BE2C (cell line): ENCODE data around the gene ADAT1.

Experiments used
- DNase-seq: peaks from one replicate; pipeline ENCODE4 v3.0.0-alpha.2; 2020
- H3K27me3 ChIP-seq: fragments of 250-450 bp; sonication (Bioruptor Pico); 2 replicates; pipeline ENCODE4 v1.5.1; 2020; ENCODE audit warnings: mild to moderate bottlenecking
- H3K36me3 ChIP-seq: fragments of 250-450 bp; sonication (Bioruptor Pico); 2 replicates; pipeline ENCODE4 v1.5.1; 2020; ENCODE audit warnings: mild to moderate bottlenecking
- H3K4me1 ChIP-seq: fragments of 250-450 bp; sonication (Bioruptor Pico); 2 replicates; pipeline ENCODE4 v1.5.1; 2020
- H3K4me3 ChIP-seq: 2 replicates; pipeline ENCODE4 v1.5.1; 2011; ENCODE audit warnings: low read depth, low read length
- H3K9me3 ChIP-seq: fragments of 250-450 bp; sonication (Bioruptor Pico); 2 replicates; pipeline ENCODE4 v1.5.1; 2020
- TF ChIP-seq, protein P1 (sequence below): IDR thresholded peaks from 2 replicates; pipeline ENCODE4 v1.5.1; 2012; ENCODE audit warnings: mild to moderate bottlenecking, low read depth, low read length

The ADAT1 gene

DNA sequence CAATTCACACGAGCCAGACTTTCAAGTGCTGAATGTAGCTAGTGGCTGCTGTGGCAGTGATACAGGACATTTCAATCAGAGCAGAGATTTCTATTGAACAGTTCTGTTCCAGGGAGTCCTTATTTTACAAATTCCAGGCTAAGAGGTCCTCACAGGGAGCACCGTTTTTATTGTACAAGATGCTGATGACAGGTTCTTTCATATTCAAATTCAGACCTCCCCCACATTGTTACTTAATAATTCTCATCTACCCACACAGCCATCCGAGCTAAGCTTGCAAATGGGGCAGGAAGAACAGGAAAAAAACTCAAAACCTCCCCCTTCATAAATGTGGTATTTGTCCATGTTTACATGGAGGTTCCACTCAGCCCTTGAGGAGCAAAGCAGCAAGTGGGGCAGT, 47.1 kb downstream of the ADAT1 start:
- H3K27me3 ChIP-seq = no peaks in the 10 kb centered on the region
- no peaks in the 10 kb centered on the region for H3K4me1 ChIP-seq
- H3K36me3 ChIP-seq = peaks cover 63% of the 10 kb centered on the region
- no peaks in the 10 kb centered on the region for H3K9me3 ChIP-seq
- no peak overlapping the region for H3K4me3 ChIP-seq
- TF ChIP-seq, protein P1, sequence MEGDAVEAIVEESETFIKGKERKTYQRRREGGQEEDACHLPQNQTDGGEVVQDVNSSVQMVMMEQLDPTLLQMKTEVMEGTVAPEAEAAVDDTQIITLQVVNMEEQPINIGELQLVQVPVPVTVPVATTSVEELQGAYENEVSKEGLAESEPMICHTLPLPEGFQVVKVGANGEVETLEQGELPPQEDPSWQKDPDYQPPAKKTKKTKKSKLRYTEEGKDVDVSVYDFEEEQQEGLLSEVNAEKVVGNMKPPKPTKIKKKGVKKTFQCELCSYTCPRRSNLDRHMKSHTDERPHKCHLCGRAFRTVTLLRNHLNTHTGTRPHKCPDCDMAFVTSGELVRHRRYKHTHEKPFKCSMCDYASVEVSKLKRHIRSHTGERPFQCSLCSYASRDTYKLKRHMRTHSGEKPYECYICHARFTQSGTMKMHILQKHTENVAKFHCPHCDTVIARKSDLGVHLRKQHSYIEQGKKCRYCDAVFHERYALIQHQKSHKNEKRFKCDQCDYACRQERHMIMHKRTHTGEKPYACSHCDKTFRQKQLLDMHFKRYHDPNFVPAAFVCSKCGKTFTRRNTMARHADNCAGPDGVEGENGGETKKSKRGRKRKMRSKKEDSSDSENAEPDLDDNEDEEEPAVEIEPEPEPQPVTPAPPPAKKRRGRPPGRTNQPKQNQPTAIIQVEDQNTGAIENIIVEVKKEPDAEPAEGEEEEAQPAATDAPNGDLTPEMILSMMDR = no peak
- no peak for DNase-seq

- H3K4me3 ChIP-seq = no peak overlapping the region
- no peak for DNase-seq
- no peaks in the 10 kb centered on the region for H3K27me3 ChIP-seq
- no peaks in the 10 kb centered on the region for H3K4me1 ChIP-seq
- no peaks in the 10 kb centered on the region for H3K9me3 ChIP-seq
- TF ChIP-seq, protein P1 = no peak
- H3K36me3 ChIP-seq = peaks cover 78% of the 10 kb centered on the region
These were observed 49.1 kb downstream of the ADAT1 start for GRCh38 chr16:75573955-75574354.

DNA sequence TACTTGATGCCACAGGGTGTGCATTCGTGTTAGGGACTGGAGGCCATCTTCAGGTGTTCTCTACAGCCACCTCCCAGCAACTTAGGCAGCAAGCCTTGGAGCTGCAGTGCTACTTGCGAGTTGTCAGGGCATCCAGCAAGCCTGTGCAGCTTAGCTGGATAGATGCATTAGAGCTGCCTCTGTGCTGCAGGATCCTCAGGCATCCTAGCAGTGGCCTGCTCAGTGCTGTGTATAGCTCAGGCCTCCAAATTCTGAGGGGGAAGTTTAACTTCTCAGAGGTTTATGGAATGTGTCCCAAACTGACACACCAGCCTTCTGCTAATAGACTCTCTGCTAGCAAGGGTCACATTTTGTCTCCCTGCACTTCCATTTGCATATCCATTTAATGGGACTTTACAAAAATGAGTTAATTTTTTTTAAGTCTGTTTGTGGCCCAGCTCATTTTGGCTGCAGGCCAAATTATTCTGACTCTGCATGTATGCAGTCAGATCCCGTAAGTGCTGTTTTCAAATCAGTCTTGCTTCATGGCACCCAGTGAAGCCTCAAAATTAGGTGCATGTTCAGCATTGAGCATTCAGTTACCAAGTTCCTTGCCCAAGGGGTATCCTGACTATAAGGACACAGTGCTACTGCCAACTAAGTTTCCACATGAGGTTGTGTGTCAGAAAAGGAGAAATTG, 50.1 kb downstream of the ADAT1 start:
- Histone ChIP-seq H3K27me3 (no peaks in the 10 kb centered on the region), H3K4me1 (no peaks in the 10 kb centered on the region), H3K36me3 (peaks cover 82% of the 10 kb centered on the region), H3K4me3 (no peak overlapping the region), H3K9me3 (no peaks in the 10 kb centered on the region)
- no peak for DNase-seq
- TF ChIP-seq, protein P1 = no peak

DNA sequence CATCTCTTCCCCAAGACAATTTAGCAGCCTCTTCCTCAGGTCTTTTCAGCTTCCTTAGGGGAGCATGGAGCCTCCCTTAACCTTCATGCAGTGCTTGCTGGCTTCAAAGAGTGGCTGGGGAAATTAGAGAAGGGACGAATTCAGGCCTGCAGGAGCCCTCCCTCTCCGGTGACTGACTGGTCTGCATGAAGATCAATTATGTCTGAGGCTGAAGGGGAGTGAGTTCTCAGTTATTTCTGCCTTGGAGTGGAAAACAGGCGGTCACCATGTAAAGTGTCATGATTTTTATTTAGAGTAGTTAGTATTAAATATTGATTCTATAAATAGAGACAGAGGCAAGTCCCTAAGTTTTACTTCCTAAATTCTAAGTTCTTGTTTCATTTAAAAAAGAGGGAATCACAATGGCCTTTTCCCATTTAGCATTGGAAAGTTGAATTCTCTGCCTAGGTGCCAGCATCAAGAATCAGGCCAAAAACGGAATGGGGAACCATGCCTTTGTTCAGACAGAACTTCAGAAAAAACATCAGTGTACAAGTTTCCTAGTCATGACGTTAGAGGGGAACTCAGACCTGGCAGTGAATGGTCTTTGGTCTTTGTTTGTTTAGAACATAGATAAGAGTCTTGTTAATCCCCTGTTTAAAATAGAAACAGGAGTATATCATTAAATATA, 52.5 kb downstream of the ADAT1 start:
- Histone ChIP-seq H3K27me3 (no peaks in the 10 kb centered on the region), H3K4me1 (no peaks in the 10 kb centered on the region), H3K36me3 (peaks cover 69% of the 10 kb centered on the region), H3K4me3 (no peak overlapping the region), H3K9me3 (no peaks in the 10 kb centered on the region)
- TF ChIP-seq, protein P1 = no peak
- no peak for DNase-seq

GRCh38 chr16:75567911-75568310, 55.2 kb downstream of the ADAT1 start:
- TF ChIP-seq, protein P1 = no peak
- Histone ChIP-seq H3K27me3 (no peaks in the 10 kb centered on the region), H3K4me1 (no peaks in the 10 kb centered on the region; the same call in 1 of the 2 replicates), H3K9me3 (no peaks in the 10 kb centered on the region), H3K4me3 (no peak overlapping the region), H3K36me3 (peaks cover 48% of the 10 kb centered on the region)
- DNase-seq = no peak

DNA sequence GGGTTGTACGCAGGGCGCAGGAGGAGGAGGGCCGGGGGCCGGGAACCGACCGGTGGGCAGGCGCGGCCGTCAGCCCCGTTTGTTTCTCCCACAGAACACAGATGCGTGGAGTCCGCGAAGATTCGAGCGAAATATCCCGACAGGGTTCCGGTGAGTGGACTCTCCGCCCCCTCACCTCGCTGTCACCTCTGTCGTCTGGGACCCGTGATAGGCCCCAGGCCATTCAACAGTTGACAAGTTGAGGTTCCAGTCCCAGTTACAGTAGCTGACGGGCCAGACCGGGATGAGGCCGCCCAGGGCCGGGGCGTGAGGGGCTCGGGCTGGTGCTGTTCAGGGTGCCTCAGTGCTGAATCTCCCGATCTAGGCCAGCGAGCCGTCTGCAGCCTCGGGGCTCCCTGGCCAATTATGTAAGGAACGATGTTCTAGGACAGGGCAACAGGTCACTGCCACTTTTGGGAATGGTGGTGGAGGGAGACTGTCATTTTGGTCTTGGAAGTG, 56.3 kb downstream of the ADAT1 start:
- TF ChIP-seq, protein P1 = no peak
- no peaks in the 10 kb centered on the region; the same call in 1 of the 2 replicates for H3K4me1 ChIP-seq
- peak; percentile 34 for DNase-seq

More for the DNA sequence above, 56.3 kb downstream of the ADAT1 start:
- Histone ChIP-seq H3K4me3 (peak overlapping the region; percentile 92), H3K9me3 (no peaks in the 10 kb centered on the region), H3K36me3 (peaks cover 37% of the 10 kb centered on the region), H3K27me3 (no peaks in the 10 kb centered on the region)
